Mesenchymal stem cell (in vitro differentiated cells and primary cell): ENCODE data around the gene POU6F2.

ENCODE experiments used
- DNase-seq: peaks from one replicate; pipeline ENCODE4 v3.0.0-alpha.2; 2013
- H2AFZ ChIP-seq: one replicate; pipeline ENCODE4 v1.6.1; 2013; ENCODE audit warnings: low read depth, mild to moderate bottlenecking, control low read depth, inconsistent platforms, low read length, moderate library complexity
- H2AK5ac ChIP-seq: 2 replicates; pipeline ENCODE4 v1.6.1; 2013; ENCODE audit warnings: low read length, moderate library complexity, mild to moderate bottlenecking, inconsistent platforms; ENCODE audit not compliant: severe bottlenecking
- H2BK120ac ChIP-seq: one replicate; pipeline ENCODE4 v1.6.1; 2013; ENCODE audit warnings: low read depth, mild to moderate bottlenecking, inconsistent platforms, low read length, moderate library complexity
- H2BK12ac ChIP-seq, 2 experiments: one replicate each; pipeline ENCODE4 v1.6.1; 2013; ENCODE audit warnings: inconsistent platforms in 2 of 2, low read length in 2 of 2, mild to moderate bottlenecking in 2 of 2, moderate library complexity in 2 of 2, control low read depth in 1 of 2
- H2BK15ac ChIP-seq: one replicate; pipeline ENCODE4 v1.6.1; 2013; ENCODE audit warnings: mild to moderate bottlenecking, low read depth, inconsistent platforms; ENCODE audit not compliant: poor library complexity, severe bottlenecking
- H2BK5ac ChIP-seq: 2 replicates; pipeline ENCODE4 v1.6.1; 2013; ENCODE audit warnings: low read depth, mild to moderate bottlenecking, low read length, control low read depth, inconsistent platforms; ENCODE audit not compliant: poor library complexity, severe bottlenecking
- H3K14ac ChIP-seq, 2 experiments: one replicate each; pipeline ENCODE4 v1.6.1; 2013; ENCODE audit warnings: inconsistent platforms in 2 of 2, low read length in 2 of 2, control low read depth in 1 of 2, mild to moderate bottlenecking in 1 of 2, moderate library complexity in 1 of 2
- H3K18ac ChIP-seq, 2 experiments: one replicate each; pipeline ENCODE4 v1.6.1; 2013; ENCODE audit warnings: inconsistent platforms in 2 of 2, low read length in 2 of 2, control low read depth in 1 of 2, low read depth in 1 of 2, mild to moderate bottlenecking in 1 of 2
- H3K23ac ChIP-seq, 2 experiments: one replicate each; pipeline ENCODE4 v1.6.1; 2013; ENCODE audit warnings: inconsistent platforms in 2 of 2, low read length in 2 of 2, mild to moderate bottlenecking in 2 of 2, moderate library complexity in 2 of 2, control low read depth in 1 of 2
- H3K27ac ChIP-seq: 2 replicates; pipeline ENCODE4 v1.5.1; 2013; ENCODE audit warnings: mild to moderate bottlenecking, moderate library complexity, low read length, control low read depth, inconsistent platforms; ENCODE audit not compliant: poor library complexity, severe bottlenecking
- H3K27me3 ChIP-seq, 2 experiments: 2 replicates each; pipeline versions ENCODE4 v1.6.1 to v1.7.0; 2013; ENCODE audit warnings: low read length in 2 of 2, mild to moderate bottlenecking in 2 of 2, moderate library complexity in 2 of 2, control low read depth in 1 of 2, inconsistent platforms in 1 of 2; ENCODE audit not compliant: control insufficient read depth in 1 of 2, insufficient read depth in 1 of 2
- H3K36me3 ChIP-seq, 2 experiments: 2 replicates each; pipeline versions ENCODE4 v1.6.1 to v1.7.0; 2013; ENCODE audit warnings: low read length in 2 of 2, control low read depth in 1 of 2, inconsistent platforms in 1 of 2, low read depth in 1 of 2, mild to moderate bottlenecking in 1 of 2; ENCODE audit not compliant: insufficient read depth in 2 of 2, control insufficient read depth in 1 of 2
- H3K4ac ChIP-seq, 2 experiments: one replicate each; pipeline ENCODE4 v1.6.1; 2013; ENCODE audit warnings: inconsistent platforms in 2 of 2, low read length in 2 of 2, mild to moderate bottlenecking in 2 of 2, moderate library complexity in 2 of 2, control low read depth in 1 of 2, low read depth in 1 of 2
- H3K4me1 ChIP-seq: 2 replicates; pipeline ENCODE4 v1.6.1; 2013; ENCODE audit warnings: low read depth, low read length, control low read depth; ENCODE audit not compliant: control insufficient read depth, insufficient read depth
- H3K4me2 ChIP-seq: 2 replicates; pipeline ENCODE4 v1.6.1; 2013; ENCODE audit warnings: low read length, mild to moderate bottlenecking, inconsistent platforms; ENCODE audit not compliant: poor library complexity, severe bottlenecking
- H3K4me3 ChIP-seq, 2 experiments: 2 replicates each; pipeline versions ENCODE4 v1.5.1 to v1.7.0; 2013; ENCODE audit warnings: low read length in 2 of 2, mild to moderate bottlenecking in 2 of 2, control low read depth in 1 of 2, low read depth in 1 of 2; ENCODE audit not compliant: insufficient read depth in 1 of 2
- H3K79me1 ChIP-seq: replicated peaks from 2 replicates; pipeline ENCODE4 v1.6.1; 2013; ENCODE audit warnings: mild to moderate bottlenecking, control low read depth, low read length, inconsistent platforms; ENCODE audit not compliant: poor library complexity, severe bottlenecking
- H3K9ac ChIP-seq: 2 replicates; pipeline ENCODE4 v1.7.0; 2013; ENCODE audit warnings: mild to moderate bottlenecking, low read length, moderate library complexity
- H3K9me3 ChIP-seq: 2 replicates; pipeline ENCODE4 v1.7.0; 2013; ENCODE audit warnings: mild to moderate bottlenecking, low read length; ENCODE audit not compliant: control insufficient read depth
- H4K8ac ChIP-seq: one replicate; pipeline ENCODE4 v1.6.1; 2013; ENCODE audit warnings: inconsistent platforms, mild to moderate bottlenecking, low read length, moderate library complexity
- H4K91ac ChIP-seq: one replicate; pipeline ENCODE4 v1.6.1; 2013; ENCODE audit warnings: mild to moderate bottlenecking, low read length, inconsistent platforms
- WGBS: methylation state at CpG from one replicate; pipeline ENCODE4 v1.1.7; 2013; ENCODE audit warnings: mixed read lengths; 5-methylcytosine and 5-hydroxymethylcytosine counted together

The POU6F2 gene

GRCh38 chr7:39310699-39311098, 333.0 kb downstream of the POU6F2 start:
- Histone ChIP-seq H3K18ac (no peak overlapping the region), H2BK15ac (no peak overlapping the region), H2AFZ (no peak overlapping the region), H3K14ac (no peak overlapping the region), H2AK5ac (no peak overlapping the region), H3K79me1 (no peaks in the 10 kb centered on the region), H4K91ac (no peak overlapping the region), H3K36me3 (no peaks in the 10 kb centered on the region), H3K27me3 (peaks cover 0 to 7% of the 10 kb centered on the region in 2 experiments), H3K27ac (no peak overlapping the region), H3K4me3 (no peak overlapping the region), H4K8ac (no peak overlapping the region), H3K4ac (no peak overlapping the region), H3K23ac (no peak overlapping the region), H3K4me1 (peaks cover 1% of the 10 kb centered on the region), H2BK12ac (no peak overlapping the region), H3K9ac (no peak overlapping the region), H3K4me2 (no peak overlapping the region), H2BK5ac (no peak overlapping the region), H3K9me3 (no peaks in the 10 kb centered on the region), H2BK120ac (no peak overlapping the region)
- no peak for DNase-seq
- WGBS, result 65% methylated on average over 7 of the region's 8 CpGs

- Histone ChIP-seq H3K18ac (no peak overlapping the region), H3K27me3 (peaks cover 0 to 17% of the 10 kb centered on the region in 2 experiments), H2BK12ac (no peak overlapping the region), H3K36me3 (no peaks in the 10 kb centered on the region), H3K27ac (no peak overlapping the region), H4K91ac (no peak overlapping the region), H2BK15ac (no peak overlapping the region), H2BK5ac (no peak overlapping the region), H2AK5ac (no peak overlapping the region), H3K9ac (no peak overlapping the region), H4K8ac (no peak overlapping the region), H3K79me1 (no peaks in the 10 kb centered on the region), H3K4ac (no peak overlapping the region), H2BK120ac (no peak overlapping the region), H3K4me3 (no peak overlapping the region), H3K23ac (no peak overlapping the region), H3K4me2 (no peak overlapping the region), H2AFZ (no peak overlapping the region), H3K9me3 (no peaks in the 10 kb centered on the region), H3K14ac (no peak overlapping the region), H3K4me1 (peaks cover 1% of the 10 kb centered on the region)
- WGBS, result 80% methylated on average over 10 of the region's 10 CpGs
- DNase-seq, result no peak
These were observed 334.7 kb downstream of the POU6F2 start for GRCh38 chr7:39312254-39312989.

- Histone ChIP-seq H2BK5ac (no peak overlapping the region), H4K91ac (no peak overlapping the region), H3K14ac (no peak overlapping the region), H3K18ac (no peak overlapping the region), H3K27ac (no peak overlapping the region), H3K4ac (no peak overlapping the region), H3K36me3 (no peaks in the 10 kb centered on the region), H2BK120ac (no peak overlapping the region), H3K9me3 (no peaks in the 10 kb centered on the region), H3K4me3 (no peak overlapping the region), H2AK5ac (no peak overlapping the region), H2AFZ (no peak overlapping the region), H3K4me2 (no peak overlapping the region), H3K79me1 (no peaks in the 10 kb centered on the region), H2BK12ac (no peak overlapping the region), H3K23ac (no peak overlapping the region), H2BK15ac (no peak overlapping the region), H3K9ac (no peak overlapping the region), H3K4me1 (peaks cover 1% of the 10 kb centered on the region), H3K27me3 (peaks cover 0 to 22% of the 10 kb centered on the region in 2 experiments), H4K8ac (no peak overlapping the region)
- no CpG with 5 or more reads among the region's 4 CpGs for WGBS
- no peak for DNase-seq
These were observed 335.7 kb downstream of the POU6F2 start for GRCh38 chr7:39313376-39313775.

- H3K36me3 ChIP-seq, result no peaks in the 10 kb centered on the region
- H3K4me3 ChIP-seq, result no peak overlapping the region
- peaks cover 1% of the 10 kb centered on the region for H3K4me1 ChIP-seq
- no peak overlapping the region for H4K91ac ChIP-seq
- H2AK5ac ChIP-seq, result no peak overlapping the region
- no peak overlapping the region for H3K23ac ChIP-seq
- peaks cover 0 to 22% of the 10 kb centered on the region in 2 experiments for H3K27me3 ChIP-seq
- no peak overlapping the region for H3K9ac ChIP-seq
- no peak overlapping the region for H2AFZ ChIP-seq
- no peak overlapping the region for H3K4ac ChIP-seq
- no peak overlapping the region for H3K4me2 ChIP-seq
- no peak overlapping the region for H2BK5ac ChIP-seq
- no peaks in the 10 kb centered on the region for H3K9me3 ChIP-seq
- H2BK12ac ChIP-seq, result no peak overlapping the region
- H3K79me1 ChIP-seq, result no peaks in the 10 kb centered on the region
- H4K8ac ChIP-seq, result no peak overlapping the region
- no peak overlapping the region for H2BK15ac ChIP-seq
- no peak overlapping the region for H3K14ac ChIP-seq
- H3K27ac ChIP-seq, result no peak overlapping the region
- H3K18ac ChIP-seq, result no peak overlapping the region
- DNase-seq, result no peak
- no peak overlapping the region for H2BK120ac ChIP-seq
- WGBS, result 81% methylated on average over 6 of the region's 6 CpGs
These were observed 336.3 kb downstream of the POU6F2 start for GRCh38 chr7:39313974-39314373.
